NOMO-1 treated with DMSO at 0.1 percent for 48 hours (cell line): ENCODE results near the gene NDNF.

Experiments
- DNase-seq: peaks from one replicate; lab custom pipeline; 2025; ENCODE audit not compliant: unreplicated experiment; lab: John Stamatoyannopoulos, UW

The NDNF gene

DNA sequence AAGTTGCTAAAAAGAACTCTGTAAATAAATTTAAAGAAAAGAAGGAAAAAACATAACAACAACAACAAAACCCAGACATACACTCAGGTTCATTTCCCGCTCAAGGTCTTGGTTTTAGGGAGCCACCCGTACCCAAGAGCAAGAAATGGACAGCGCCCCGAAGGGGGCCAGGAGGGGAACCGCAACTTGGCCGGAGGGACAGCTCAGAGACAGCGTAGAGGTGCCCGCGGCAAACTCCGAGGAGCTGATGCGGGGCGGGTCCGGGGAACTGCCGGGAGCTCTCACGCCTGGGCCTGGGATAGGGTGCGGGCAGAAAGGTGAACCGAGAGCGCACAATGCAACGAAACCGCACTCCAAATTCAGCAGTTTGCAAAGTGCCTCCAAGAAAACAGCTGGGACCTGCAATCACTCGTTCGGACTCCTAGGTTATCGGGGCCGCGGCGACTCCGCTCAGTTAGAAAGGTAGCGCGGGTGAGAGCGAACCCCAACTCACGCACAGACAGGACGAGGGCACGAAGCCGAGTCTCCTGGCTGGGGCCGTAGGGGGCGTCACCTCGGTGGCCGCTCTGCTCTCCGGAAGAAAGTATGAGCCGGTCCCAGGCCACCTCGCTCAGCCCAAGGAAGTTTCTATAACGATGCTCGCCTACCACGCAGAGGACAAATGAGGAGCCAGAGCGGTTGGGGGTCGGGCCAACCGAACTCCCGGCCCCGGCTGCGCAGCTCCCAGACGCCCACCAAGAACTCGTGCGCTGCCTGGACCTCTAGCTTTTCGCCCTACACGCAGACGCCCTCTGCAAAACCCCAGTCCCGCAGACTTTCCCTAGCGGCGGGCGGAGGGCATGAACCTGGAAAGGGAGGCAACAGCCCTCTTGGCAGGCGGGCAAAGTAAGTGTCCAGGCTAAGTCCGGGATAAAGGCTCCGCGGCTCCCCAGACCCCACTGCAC, 1.4 kb downstream of the NDNF start:
- no peak for DNase-seq

DNA sequence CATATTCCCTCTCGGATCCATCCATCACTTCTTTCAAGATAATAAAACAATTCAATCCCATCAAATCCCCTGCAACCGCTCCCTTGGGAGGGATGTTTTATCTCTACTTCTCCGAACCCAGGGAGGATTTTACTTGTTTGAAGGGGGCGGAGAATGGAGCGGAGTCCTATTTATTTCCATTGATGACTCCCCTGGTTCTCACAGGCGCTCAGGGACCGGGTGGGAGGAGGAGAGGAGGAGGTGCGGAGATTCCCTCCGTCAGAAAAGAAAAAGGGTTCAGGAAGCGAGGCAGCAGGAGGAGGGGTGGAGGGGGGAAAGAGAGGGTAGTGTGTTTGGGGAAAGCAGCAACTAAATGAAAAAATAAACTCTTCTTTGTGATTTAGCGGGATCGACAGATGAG, 2.1 kb downstream of the NDNF start:
- no peak for DNase-seq

DNA sequence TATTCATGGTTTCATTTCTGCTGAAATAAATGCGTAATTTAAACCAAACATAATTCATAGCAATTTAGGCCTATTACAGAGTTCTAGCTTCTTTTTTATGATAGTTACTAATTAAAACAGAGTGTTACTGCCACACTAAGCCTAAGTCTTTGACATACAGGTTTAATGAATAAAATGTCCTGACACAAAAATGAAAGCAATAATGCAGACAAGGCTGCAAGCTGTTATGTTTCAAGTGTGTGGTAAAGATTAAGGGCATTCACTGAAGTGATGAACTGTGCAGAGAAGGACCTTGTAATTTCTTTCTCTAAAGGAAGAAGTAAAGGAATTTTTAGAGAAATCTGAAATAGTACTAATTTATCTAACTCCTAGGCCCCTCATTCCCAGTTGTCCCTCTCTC, 2.9 kb downstream of the NDNF start:
- DNase-seq = no peak

DNA sequence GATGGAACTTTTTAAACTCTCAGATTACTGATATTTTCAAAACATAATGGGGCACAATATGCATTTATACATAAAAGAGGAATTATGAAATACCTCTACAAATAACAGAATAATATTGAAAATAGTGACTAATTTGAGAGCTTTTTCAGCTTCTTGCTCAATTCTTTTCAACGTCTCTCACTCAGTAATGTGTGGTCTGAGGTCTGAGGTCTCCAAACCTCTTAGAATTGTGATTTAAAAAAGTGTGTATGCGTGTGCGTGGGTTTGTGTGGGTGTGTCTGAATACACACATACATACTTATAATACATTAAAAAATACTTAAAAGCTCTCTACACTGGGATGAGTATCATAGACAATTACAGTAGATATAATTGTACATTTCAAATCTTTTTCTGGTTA, 7.9 kb downstream of the NDNF start:
- no peak for DNase-seq

DNA sequence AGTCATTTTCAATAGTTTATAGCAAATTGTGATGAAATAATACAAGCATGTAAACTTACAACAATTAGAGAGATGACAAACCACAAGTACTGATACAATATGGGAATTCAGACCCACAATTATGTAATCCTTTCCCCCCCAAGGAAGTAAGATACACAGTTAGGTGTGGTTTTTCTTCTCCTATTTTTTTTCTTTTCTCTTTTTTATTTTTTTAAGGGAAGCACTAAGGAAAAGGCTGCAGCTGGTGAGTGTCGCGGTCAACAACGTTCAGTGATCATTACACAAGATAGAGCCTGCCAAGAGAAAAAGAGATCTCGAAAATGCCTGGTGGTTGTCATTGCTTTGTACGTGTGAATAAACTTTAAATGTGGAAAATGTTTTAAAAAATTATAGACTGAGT, 9.8 kb downstream of the NDNF start:
- peak; percentile 72 for DNase-seq

DNA sequence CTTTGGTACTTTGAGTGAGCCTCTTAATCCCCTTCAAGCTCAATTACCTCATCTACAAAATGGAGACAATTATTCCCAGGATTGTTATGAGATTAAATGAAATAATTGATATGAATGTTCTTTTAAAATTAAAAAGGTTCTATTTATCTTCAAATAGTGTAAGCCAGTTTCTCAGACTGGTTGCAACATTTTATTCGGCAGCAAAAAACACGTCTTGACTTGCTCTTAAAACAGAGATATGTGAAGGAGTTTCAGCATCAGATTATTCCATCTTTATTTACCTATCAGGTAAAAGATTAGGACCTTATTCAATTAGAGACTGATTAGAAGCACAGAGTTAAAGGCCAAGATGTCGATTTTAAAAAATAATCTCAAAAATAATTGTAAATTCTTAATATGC, 10.5 kb downstream of the NDNF start:
- no peak for DNase-seq

DNA sequence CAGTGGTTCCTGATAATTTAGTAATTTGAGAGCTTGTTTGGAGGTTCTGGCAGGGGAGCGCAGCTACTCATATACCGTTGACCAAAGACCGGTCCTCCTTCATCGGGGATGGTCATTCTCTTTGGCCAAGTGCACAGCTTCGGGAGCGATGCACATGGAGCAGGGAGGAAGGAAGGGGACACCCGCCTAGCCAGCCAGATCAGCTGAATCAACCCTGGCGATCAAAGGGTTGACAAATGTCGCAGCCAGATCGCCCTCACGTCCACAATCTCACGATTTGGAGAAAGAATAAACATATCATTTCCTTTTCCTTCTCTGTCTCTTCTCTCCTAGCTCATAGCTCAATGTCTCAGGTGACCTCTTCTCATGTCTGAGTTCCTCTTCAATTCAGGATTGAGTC, 11.1 kb downstream of the NDNF start:
- DNase-seq = no peak

DNA sequence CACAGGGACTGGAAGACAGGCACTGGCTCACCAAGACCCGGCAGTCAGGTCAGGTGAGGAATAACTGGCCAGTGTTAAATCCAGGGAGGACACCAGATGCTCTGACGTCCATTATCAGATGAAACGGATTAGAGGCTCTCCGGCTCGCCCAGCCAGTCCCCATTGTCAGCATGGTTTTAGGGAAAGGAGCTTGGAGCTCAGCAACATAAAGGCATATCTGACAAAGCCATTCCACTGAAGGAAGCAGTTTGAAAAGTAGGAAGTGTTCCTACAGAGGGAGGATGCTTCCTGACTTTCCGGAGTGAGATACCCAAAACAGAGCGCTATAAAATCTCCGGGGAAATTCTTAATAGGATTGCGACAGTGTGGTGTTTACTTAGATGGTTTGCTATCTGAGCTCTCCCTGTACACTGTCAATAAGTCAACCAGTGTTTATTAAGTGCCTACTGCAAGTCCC, 14.8 kb downstream of the NDNF start:
- no peak for DNase-seq

DNA sequence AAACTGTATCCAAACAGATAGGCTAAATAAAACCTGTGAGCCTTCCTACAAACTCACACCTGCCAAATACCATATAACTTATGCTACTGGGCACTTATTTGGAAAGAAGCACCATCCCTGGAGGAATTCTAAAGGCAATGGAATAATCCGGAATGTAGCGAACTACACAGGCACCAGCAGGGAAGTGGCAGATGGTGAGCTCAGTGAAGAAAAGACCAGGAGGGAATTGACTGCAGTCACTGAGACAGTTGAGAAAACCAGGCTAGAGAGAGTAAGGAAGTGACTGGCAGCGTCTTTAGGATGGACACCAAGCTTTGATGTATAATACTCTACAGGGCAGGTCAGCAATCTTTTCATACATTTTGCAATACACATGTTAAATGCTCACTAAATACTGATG, 16.3 kb downstream of the NDNF start:
- no peak for DNase-seq

DNA sequence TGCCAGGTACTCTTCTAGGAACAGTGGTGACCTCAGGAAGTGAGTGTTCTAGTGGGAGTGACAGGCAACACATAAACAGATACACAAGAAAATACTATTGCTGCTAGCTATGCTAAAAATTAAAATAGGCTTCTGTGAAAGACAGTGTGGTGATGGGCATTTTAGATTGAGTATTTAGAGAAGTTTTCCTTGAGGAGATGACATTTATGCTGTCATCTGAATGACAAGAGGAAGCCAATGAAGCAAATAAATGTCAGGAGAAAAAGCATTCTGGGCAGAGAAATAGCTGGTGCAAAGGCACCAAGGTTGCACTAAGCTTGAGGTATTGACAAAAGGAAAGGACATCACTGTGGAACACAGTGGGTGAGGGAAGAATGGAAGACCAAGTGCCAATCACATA, 18.0 kb downstream of the NDNF start:
- DNase-seq = no peak

DNA sequence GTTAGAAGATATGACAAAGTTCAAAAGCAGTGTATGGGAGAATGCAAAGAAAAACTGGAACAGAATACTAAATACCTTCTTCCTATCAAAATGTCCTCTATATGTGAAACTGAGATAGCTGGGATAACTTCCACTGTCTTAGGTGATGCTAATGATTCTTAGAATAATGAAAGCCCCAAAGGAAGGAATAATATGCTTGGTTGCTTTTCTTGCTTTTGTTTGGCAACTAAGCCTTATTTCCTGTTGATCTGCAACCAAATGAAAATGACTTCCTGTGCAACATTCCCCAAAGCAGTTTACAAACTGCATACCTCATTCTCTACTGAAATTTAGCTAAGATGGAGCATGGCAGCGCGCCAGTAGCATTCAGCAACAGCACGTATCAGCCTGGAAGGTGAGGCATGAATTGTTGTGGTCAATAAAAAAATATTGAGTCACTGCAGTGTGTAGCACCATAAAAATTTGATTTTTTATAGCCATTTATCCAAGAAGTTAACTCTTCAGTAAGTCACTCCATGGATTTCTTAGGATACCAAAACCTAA, 18.7 kb downstream of the NDNF start:
- no peak for DNase-seq

DNA sequence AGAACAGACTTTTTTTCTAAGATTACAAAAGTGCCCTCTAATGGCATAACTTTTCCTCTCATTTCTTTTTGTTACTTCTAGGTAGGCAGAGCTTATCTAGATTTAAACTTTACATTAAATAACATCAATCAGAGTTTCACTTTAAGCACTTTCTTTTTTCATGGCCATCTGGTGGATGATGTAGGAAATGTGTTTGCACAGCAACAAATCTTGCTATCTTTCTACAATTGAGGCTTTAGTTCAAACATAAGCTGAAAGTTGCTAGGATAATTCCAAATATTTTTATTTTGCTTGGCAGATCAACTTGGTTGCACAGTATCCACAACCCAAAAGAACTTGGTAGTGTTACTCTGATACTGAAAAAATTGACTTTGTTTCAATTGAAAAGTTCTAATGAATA, 22.0 kb downstream of the NDNF start:
- DNase-seq = peak; percentile 16

DNA sequence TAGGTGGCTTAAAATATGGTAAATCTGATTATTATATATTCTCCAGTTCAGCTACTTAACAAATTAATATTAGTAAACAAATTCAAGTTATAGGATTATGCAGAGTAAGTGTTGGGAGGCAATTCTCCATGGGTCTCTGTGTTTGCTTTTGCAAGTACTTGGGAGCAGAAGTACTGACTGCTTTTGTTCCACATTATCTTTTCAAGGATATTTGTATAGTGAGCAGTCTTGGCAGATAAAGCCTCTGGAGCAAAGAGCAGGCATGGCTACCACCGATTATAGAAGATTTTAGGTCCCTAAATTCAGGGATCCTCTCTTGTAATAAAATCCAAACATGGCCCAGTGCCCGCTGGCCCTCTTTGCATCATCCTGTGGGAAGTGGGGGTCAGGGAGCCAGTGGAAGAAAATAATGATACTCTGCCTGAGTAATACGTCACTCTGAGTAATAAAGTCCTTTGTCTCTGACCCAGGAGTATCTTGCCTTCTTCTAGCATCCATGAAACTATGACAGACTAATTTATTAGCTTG, 23.2 kb downstream of the NDNF start:
- no peak for DNase-seq

DNA sequence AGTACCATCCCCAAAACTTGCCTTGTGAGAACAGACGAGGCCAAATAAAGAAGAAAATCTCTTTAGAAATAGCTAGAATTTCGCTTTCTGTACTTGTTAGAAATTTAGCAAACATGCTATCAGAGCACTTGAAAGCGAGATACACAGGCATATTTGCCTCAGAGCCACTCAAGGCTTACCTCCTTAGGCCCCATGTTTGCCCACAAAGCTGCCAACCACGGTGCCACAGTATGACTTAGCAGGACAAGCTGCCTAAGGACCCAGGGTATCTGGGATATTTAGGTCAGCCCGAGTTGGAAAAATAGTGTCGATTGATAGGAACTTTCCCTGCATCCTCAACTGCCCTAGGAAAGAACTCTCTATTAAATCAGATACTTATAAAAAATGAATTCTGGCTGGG, 24.2 kb downstream of the NDNF start:
- no peak for DNase-seq

DNA sequence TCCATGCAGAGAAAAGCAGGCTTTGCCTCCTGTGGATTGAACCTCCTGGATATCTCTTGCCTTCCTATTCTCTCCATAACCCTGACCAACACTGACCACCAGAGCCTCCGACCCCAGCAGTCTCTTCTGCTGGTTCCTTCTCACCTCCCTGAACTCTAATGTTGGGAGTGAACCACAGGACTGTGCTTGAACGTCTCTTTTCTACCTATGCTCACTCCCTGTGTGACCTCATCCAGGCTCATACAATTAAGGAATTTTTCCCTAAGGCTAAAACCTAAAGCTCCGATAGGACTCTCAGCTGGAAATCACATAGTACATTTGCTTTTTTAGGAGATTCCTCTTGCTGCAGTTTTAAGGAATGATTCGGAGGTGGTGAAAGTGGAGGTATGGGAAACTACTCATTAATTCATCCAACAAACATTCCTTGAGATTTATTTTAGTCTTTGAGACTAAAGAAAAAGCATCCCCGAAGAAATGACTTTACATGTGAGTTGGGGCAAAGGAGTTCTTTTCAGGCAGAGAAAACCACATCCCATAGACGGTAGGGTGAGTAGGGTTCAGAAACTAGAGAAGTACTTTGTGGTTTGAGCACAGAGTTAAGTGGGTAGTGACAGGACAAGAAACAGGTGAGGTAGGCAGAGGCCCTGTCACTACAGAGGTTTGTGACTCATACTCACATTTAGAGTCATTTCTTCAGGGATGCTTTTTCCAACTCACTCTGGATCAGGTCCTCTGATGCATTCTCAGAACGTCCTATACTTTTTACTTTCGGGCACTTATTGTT, 30.8 kb downstream of the NDNF start:
- DNase-seq = no peak

DNA sequence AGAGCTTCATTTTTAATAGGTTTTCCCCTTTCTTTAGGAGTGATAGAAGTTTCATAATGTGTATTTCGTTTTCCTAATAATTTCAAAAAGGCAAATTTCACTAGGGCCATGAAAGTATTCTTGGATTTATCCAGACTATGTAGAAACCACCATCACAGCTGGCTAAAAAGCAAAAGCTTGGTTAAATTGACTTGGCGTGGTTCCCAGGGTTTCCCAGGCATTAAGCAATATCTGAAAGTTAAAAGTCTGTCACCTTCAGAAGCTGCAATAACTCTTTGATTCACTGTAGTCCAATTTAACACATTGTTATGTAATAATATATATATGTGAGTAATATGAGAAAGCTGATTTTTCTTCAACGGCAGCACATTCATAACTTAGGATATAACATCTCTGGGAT, 38.3 kb downstream of the NDNF start:
- peak; percentile 51 for DNase-seq

DNA sequence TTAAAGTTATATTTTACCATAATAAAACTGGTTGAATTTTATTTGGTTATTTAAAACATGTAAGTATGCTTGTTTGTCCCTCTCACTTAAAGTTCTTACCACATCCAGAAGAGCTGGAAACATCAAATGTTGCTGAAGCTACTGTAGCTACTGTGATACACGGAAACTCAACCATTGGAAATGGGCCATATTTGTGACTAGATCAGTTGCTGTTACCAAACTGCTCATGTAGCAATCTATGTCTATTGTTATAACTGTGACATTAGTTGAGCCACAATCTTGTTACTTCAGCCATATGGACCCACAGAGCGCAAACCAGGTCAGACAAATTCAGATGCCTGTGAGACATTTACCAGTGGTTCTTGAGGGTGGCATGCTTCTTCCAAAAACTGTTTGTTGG, 41.6 kb downstream of the NDNF start:
- no peak for DNase-seq

DNA sequence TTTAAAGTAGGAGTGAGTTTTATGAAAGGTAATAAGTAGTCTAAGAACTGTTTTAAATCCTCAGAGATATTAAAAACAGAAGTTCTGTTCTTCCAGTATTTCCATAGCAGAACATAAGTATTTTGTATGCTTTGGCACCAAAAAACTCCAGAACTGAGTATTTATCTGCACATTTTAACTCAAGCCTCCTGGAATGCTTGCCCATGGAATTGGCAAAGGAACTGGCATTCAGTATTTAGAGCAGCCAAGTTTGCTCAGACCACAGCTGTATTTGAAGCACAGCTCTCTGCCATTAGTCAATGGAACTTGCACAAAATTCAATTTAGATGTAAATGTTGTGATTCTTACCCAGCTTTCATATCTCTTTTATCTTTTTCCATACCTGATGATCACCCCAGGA, 42.2 kb downstream of the NDNF start:
- DNase-seq = no peak

DNA sequence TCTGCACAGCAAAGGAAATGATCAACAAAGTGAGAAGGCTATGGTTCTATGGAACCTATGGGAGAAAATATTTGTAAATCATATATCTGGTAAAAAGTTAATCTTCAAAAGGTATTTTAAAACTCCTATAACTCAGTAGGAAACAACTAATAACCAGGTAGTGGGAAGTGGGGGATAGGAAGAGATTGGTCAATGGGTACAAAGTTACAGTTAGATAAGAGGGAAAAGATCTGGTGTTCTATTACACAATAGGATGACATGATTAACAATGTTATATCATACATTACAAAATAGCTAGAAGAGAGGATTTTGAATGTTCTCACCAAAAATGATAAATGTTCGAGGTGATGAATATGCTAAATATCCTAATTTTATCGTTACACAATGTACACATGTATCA, 46.3 kb downstream of the NDNF start:
- no peak for DNase-seq

DNA sequence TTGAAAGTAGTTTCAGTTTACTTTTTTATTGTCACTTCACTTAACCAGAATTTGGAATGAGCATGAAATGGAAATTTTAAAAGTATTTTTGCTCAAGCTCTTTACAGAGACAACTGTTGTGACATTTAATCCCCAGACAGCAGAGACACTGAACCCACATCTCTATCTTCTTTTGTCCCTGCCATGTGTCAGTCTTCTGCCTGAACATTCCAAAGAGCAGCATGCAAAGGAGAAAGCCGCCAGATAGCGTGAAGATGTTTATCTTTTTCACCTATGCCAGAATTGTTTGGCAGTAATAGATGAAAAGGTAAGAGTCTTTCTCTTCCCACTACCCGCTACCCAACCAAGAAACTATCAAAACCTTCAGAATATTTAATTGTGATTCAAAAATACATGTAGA, 46.8 kb downstream of the NDNF start:
- no peak for DNase-seq

DNA sequence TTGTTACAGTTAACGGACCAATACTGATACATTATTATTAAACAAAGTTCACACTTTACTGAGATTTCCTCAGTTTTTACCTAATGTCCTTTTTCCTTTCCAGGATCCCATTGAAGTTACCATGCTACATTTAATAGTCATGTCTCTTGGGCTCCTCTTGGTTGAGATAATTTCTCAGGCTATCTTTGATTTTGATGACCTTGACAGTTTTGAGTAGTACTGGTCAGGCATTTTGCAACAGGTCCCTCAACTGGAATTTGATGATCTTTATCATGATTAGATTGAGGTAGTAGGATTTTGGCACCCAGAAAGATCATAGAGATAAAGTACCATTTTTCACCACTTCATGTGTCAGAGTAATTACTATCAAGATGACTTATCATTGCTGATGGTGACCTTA, 53.8 kb downstream of the NDNF start:
- no peak for DNase-seq

DNA sequence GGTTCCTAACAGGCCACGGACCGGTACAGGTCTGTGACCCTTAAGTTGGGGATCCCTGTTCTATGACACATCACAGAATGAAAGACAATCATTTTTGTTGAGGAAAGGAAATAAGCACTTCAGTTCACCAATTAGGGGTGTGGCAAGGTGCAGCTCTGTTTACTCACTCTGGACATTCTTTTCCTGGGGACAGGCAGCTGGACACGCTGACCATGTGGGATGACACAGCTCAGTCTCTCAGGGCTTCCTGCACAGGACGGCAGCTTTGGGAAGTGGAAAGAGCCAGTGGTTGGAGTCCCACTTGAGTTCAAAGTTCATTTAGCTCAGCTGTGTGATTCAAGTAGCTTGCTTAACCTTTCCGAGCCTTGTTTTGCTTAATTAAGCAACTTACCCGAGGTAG, 55.7 kb downstream of the NDNF start:
- no peak for DNase-seq
